M059J (cell line): ENCODE measurements around the gene ZNF213. TPM values are rescaled to one million over a fixed set of nuclear protein-coding genes. Genes with fewer than 3 reads are reported as not detected.
"Not testable (repeated sequence)": the region's sequence is repeated elsewhere in the genome, so short reads cannot be mapped to it uniquely, and the experiment has no call there.

ENCODE experiments used
- DNase-seq: peaks from one replicate; pipeline ENCODE4 v3.0.0-alpha.2; 2012; ENCODE audit warnings: low read depth
- total RNA-seq: library from RNA; depleted of rRNA; stranded (reverse); fragments of >200 nt; shearing (Covaris generic); gene quantifications from 2 replicates; pipeline ENCODE4 v1.2.3, GENCODE V29; 2014

ZNF213 gene
- total RNA-seq, 1 experiment from 2014 or later = 6.2 TPM

DNA sequence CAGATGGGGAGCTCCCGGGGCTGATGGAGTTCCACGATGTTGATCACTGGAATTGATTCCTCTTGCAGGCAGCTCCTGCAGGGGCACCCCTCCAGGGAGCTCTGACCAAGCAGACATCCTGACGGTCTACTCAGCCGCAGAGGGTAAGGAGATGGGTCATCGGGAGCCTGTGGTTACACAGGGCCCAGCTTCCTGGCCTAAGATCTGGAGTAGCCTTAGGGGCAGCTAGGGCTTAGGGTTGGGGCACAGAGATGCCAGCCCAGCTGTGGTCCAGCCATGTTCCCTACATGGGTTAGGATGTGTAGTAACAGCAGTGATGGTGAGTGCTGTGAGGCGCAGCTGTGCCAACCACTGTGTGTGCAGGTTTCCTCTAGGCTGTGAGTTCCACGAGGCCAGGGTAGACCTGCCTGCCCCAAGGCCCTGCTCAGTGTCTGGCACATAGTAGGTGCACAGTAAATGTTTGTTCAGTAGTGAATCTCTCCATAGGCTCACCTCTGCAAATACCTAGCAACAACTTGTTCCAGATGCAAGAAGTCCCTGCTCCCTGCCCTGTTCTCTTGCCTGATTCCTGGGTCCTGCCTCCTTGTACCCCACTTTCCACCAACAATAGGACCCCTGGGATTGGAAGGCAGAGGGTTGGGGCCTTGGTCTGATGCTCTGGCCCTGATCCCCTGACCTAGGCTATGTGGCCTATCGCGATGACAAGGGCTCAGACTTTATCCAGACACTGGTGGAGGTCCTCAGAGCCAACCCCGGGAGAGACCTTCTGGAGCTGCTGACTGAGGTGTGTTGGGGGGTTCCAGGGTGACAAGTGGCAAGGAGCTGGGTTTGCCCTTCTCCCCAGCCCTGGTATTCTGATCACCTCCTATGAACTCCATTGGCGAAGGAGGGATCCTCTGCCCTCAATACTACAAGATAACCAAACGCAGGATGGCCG lies 13.7 kb downstream of the ZNF213 start:
- DNase-seq = no peak

DNA sequence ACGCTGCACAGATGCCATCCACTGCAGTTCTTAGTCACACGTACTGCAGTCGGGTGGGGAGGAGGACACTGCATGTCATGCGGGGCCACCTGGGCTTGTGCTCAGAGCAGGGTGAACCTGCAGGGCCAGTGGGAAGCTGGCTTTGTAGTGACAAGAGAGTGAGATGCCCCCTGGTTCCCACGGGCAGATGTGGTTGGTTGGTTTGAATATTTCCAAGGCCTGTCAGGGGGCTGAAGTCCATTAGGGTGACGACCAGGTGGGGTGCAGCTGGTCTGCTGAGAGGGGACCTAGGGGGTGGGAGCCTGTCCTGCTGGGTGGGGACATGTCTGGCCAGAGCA lies 14.3 kb downstream of the ZNF213 start:
- no peak for DNase-seq

GRCh38 chr16:3149630-3150345 lies 15.0 kb downstream of the ZNF213 start:
- DNase-seq = no peak

GRCh38 chr16:3150346-3151218 lies 15.8 kb downstream of the ZNF213 start:
- DNase-seq = peak; percentile 95

DNA sequence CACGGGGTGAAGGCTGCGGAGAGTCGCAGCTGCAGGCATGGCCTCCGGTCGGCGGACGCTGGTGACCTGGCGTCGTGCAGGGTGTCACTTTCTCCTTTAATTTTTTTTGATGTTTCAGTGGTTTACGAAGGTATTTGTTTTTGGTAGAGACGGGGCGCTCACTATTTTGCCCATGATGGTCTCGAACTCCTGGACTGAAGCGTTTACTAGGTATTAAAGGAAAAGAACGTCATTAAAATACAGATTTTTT lies 17.1 kb downstream of the ZNF213 start:
- no peak for DNase-seq

DNA sequence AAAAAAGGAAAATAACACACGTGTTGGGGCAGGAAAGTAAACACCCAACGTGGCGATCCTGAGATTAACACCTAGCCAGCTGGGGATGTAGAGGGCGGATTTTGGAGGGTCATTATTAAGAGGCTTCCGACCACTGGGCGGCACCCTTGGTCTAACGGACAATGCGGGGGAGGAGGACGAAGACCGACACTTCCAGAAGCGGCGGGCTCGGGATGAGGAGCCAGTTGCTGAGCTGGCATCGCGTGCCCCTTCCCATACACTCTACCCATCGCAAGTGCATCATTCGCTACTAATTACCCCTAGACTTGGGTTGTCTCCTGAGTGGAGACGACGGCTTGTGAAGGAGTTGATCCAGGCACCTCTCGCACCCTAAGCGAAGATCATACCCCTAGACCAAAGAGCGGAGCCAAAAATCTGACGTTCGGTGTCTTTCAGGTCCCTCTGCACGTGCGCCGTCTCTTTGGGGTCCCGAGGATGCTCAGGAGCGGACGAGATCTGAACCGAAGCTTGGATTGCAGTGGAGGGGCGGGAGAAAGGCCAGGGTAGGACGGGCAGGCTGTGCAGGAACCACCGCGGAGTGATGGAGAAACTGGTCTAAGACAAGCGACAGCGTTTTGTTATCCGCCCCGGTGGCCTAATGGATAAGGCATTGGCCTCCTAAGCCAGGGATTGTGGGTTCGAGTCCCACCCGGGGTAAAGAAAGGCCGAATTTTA lies 17.6 kb downstream of the ZNF213 start:
- peak; percentile 94 for DNase-seq

GRCh38 chr16:3152991-3153368 lies 18.2 kb downstream of the ZNF213 start:
- no peak for DNase-seq

GRCh38 chr16:3155181-3155580 lies 20.4 kb downstream of the ZNF213 start:
- no peak for DNase-seq

GRCh38 chr16:3155972-3156371 lies 21.1 kb downstream of the ZNF213 start:
- DNase-seq = no peak

- peak; percentile 96 for DNase-seq
Measured at GRCh38 chr16:3157229-3158025, 22.6 kb downstream of the ZNF213 start.

GRCh38 chr16:3158026-3158509 lies 23.2 kb downstream of the ZNF213 start:
- no peak for DNase-seq

- DNase-seq = peak; percentile 92
Measured at GRCh38 chr16:3158510-3159314, 23.9 kb downstream of the ZNF213 start.

DNA sequence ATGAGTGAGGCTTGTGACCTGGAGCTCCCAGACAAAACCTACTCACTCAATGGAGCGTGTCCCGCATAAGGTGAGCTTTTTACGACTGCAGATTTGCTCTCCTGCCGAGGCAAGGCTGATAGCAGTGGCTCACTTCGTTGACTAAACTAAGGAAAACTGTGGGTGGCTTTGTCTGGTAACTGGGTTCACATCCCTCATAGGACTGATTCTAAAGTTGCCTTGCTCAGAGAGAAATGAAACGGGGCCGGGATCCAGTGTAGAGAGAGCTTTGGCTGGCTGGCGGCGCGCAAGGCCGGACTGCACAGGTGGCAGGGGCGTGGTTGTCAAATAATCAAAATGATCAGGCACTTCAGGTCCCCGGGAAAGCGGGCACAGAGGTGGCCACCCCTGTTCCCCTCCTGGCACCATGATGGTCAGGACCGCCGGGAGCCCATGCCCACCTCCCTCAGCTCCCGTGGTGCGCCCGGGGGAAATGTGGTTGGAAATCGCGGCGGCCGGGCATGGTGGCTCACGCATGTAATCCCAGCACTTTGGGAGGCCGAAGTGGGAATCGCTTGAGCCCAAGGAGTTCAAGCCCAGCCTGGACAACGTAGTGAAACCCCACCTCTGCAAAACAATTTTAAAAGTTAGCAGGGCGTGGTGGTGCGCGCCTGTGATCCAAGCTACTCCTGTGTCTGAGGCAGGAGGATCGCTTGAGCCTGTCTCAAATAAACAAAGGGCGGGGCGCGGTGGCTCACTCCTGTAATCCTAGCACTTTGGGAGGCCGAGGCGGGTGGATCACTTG lies 26.6 kb downstream of the ZNF213 start:
- DNase-seq = no peak

DNA sequence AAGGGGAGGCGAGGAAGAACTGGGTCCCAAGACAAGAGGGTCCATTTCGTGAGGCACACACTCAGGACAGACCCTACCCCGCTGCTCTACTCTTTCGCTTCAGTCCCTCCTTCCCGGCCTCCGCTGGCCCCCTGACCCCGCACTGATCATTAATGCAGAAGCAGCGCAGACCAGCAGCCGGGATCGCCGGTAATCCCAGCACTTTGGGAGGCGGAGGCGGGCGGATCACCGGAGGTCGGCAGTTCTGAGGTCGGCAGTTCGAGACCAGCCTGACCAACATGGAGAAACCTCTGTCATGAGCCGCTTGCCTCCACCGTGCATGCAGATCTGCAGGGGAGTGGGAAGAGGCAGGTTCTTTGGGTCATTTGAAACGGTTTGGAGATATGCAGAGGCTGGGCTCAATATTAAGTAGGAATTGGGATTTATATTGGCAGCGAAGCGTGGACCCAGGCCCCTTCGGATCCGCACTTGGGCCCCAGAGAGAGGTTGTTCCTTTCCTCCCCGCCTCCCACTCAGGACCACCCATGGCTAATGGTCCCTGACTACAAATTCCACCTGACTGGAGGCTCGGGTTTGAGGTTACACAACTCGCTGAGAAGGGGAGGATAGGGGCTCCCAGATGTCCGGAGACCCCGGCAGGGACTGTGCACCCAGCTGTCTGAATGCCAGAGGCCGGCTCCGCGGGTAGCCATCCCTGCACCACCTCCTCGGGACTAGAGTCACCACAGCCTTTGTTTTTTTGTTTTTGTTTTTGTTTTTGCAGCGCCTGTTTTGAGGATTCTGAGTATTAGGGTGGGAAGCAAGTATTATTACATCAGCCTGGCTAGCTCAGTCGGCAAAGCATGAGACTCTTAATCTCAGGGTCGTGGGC lies 29.5 kb downstream of the ZNF213 start:
- DNase-seq = no peak

GRCh38 chr16:3165111-3165822 lies 30.4 kb downstream of the ZNF213 start:
- no peak for DNase-seq

GRCh38 chr16:3166505-3166886 lies 31.7 kb downstream of the ZNF213 start:
- no peak for DNase-seq

DNA sequence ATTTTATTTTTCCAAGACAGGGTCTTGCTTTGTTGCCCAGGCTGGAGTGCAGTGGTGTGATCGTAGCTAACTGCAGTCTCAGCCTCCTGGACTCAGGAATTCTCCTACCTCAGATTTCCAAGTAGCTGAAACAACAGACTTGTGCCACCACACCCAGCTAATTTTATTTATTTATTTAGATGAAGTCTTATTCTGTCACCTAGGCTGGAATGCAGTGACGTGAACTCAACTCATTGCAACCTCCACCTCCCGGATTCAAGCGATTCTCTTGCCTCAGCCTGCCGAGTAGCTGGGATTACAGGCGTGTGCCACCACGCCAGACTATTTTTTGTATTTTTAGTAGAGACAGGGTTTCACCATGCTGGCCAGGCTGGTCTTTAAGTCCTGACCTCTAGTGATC lies 33.9 kb downstream of the ZNF213 start:
- DNase-seq = not testable (repeated sequence)
